NCI-H128 (cell line): Measurements from ENCODE around the gene ZMIZ1.
"Not testable (repeated sequence)": the region's sequence is repeated elsewhere in the genome, so short reads cannot be mapped to it uniquely, and the experiment has no call there.

ENCODE experiments used
- DNase-seq: peaks from one replicate; lab custom pipeline; 2025; ENCODE audit not compliant: unreplicated experiment; lab: John Stamatoyannopoulos, UW

Gene ZMIZ1

DNA sequence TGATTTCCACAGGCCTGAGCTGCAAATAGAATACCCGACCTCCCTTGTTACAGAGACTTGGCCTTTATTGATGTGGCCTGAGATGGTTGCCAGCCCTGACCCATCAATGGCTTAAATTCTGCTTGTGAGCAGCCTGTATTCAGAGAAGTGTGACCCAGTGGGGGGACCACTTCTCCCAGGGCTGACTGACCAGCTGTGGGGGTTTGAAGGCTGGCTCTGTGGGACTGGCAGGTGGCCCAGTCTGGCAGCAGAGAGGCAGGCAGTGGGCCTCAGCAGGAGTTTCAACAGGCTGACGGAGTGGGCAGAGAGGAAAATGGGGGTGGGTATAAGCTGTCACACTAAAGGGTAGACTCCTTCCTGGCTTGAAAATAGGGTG, 266.3 kb downstream of the ZMIZ1 start:
- DNase-seq, result no peak

DNA sequence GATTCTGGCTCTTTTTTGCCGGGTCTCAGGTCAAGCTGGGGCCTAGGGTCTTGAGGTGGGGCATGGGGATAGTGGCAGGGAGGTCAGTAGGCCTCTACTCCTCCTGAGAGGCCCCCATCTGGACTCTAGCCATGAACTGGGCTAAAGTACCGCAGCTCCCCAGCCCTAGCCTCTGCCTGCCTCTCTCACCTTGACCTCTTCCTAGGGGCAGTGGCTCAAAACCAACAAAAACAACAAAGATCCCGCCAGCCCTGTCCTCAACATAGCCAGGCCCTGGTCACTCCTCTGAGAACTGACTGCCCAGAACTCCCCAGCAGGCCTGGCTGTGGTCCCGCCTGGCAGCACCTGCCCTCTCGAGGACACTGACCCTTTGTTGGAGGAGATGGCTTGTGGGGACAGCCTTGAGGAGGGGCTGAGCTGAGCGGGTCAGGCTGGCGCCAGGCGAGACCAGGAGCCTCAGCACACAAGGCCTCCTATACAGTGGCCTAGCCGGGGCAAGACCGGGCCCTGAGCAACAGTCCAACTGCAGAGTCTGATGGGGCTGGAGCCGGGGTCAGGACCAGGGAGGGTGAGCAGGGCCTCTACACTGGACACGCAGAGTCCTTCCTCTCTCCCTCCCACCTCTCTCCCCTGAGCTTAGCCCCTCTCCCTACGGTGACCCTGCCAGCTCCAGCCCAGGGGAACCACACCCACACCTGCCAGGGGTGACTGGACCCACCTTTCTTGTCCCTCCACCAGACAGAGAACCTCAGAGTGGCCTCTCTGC, 266.9 kb downstream of the ZMIZ1 start:
- no peak for DNase-seq

DNA sequence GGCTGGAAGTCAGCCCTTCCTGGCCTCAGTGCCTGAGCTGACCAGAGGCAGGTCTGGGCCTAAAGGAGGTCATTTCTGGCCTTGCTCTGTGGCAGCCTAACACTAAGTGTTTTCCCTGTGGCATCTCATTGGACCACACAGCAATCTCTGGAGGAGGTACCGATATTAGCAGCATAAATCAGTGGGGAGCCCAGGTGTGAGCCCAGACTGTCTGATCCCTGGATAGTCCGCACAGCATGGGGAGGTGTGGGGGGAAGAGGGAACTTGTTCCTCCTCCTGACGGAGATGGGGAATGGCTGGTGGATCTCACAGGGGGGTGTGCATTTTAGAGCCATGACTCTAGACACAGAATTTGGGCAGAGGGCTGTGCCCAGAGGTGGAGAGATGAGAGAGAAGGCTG, 267.5 kb downstream of the ZMIZ1 start:
- DNase-seq, result no peak

DNA sequence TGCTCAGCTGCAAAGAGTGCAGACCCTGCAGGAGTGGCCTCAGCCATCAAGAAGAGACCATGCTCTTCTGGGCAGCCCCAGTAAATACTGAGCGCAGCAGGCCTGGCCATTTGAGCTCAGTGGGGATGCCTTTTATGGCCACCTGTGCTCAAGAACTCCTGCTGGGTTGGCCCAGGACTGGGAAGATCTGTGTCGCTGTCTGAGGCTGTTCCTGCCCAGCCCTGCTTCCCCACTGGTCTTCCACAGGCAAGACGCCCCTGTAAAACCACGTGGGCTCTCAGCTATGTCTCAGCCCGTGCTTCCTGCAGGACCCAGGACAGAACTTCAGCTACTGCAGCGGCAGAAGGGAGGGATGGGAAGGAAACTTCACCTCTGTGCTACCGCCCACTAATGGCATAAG, 268.0 kb downstream of the ZMIZ1 start:
- DNase-seq, result no peak

DNA sequence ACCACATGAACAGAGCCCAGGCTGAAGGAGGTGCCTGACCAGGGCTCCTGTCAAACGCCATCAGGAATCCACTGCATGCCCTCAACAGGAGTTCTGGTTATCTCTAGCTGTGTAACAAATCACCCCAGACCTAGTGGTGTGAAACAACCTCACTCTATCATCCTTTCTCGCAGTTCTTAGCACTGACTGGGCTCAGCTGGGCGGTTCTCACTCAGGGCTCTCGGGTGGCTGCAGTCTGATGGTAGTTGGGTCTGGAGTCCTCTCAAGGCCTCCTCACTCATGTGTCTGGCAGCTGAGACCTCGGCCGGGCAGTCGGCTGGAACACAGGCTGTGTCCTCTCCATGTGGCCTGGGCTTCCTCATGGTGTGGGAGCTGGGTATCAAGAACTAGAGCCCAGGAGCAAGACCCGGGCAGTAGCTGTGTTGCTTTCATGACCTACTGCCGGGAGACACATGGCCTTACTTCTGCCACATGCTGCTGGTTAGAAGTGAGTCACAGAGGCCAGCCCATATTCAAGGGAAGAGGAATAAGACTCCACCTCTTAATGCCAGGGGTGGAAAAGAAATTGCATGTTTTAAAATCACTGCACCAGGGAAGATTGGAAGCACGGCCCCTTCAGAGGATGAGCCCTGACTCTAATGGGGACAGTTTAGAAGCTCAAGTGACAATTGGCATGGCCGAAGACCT, 269.2 kb downstream of the ZMIZ1 start:
- not testable (repeated sequence) for DNase-seq

DNA sequence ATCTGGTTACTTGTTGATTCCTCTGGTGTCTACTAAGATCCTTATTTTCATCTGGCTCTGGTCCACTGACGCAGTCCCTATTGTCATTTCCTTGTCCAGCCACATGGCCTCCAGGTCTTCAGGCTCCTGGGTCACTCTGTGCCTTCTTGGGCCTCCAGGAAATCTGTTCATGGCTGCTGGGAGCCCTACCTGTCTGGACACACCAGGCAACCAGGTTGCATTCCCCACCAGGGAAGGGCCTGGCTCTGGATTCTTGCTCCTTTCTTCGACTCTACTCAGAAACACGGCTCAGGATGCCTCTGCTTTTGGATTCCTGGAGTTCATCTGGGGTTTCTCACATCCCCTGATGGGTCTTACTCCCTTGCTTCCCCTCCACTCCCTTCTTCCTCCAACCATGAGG, 270.5 kb downstream of the ZMIZ1 start:
- DNase-seq, result no peak

DNA sequence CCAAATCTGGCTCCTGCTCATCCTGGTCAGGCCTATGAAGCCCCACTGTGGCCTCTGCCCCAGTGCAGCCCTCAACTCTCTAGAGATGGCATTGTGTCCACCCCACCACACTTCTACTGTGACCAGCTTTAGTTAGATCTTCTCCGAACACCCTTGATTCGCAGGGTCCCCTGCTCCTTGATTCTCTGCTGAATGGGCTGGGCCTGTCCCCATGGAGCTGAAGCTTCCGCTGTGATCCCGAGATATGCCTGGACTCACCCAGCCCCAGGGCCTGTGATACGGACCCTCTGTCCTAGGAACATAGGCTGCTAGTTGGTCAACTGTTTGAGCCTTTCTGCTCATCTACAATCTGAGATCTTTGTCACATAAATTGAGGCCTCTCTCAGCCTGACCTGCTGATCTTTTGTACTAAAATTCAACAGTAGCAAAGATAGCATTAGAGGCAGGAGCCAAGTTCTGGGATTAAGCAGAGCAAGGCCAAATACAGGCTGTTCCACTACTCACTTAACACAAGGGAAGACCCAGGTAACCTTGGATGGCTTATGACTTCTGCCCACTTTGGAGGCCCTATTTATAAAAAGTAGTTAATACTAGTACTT, 272.0 kb downstream of the ZMIZ1 start:
- no peak for DNase-seq

DNA sequence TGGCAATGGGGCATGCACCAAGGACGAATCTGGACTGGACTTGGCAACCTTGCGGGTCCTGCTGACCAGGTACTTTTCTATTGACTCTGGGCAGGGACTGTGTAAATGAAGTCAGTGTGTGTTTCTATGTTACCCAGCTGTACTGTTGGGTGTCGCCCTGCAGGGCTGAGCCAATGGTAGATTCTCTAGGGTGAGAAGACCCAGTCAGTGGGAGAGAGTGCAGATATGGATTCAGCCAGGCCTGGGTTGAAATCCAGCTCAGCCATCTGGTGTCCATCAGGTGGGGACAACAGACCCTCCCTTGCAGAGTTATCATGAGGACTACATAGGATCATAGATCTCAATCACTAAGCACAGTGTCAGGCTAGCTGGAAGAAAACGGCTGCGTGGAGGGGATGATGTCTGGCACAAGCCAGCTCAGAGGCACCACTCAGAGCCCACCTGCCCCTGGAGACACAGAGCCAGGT, 273.6 kb downstream of the ZMIZ1 start:
- DNase-seq, result no peak

DNA sequence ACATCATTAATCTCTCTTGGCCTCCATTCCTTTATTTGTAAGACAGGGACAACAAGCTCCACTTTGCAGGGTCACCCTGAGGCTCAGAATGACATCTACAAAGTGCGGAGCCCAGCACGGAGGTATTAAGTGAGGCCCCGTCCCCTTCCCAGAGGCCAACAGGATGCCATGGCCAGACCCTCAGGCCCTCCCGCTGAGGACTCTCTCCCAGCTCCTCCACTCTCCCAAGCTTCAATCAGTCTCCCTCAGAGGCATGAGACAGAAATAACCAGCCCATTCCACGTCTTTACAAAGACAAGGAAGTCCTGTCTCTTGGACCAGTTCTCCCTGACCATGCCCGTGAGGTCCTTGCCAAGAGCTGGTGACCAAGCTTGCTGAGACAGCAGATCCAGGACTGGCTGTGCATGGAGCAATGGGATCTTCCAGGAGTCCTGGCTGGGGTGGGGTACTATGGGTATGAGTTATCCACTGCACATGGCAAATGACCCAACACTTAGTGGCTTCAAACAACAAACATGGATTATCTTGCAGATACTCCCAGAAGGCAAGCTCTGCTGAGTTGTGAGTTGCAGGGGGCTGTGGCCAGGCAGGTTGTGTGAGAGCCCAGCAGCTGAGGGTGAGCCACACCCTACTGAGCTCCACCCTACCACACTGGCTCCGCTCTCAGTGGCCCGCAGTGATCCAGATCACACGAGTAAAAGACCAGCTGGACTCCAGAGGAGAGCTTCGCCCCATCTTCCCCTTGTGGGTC, 274.2 kb downstream of the ZMIZ1 start:
- DNase-seq, result no peak

DNA sequence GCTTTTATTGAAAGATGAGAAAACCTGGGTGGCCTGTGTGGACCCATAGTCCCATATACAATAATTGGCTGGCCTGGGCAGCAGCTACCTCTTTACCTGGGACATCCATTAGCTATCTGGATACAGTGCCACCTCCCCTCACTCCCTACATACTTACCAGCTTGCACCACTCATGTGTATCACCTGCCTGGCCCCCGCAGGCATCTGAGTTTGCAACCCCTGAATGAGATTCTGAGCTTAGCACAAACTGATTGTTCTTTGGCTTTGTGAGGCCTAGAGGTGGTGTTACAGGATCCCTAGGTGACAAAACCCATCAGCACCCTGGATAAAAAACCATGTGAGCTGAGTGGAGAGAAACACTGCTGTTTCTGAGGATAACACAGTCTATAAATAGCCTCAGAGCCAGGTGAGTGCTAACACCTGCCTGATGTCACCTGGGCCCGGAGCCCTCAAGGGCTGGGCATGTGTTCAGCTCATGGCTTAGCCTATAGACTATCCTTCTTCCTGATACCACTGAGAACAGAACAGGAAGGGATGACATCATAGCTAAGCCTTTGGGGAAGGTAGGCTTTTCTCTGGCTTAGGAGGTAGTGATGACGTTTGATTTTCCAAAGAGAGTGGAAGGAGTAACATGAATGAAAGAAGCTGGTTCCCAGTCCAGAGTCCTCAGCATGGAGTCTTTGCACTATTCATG, 275.9 kb downstream of the ZMIZ1 start:
- DNase-seq, result peak; percentile 51

DNA sequence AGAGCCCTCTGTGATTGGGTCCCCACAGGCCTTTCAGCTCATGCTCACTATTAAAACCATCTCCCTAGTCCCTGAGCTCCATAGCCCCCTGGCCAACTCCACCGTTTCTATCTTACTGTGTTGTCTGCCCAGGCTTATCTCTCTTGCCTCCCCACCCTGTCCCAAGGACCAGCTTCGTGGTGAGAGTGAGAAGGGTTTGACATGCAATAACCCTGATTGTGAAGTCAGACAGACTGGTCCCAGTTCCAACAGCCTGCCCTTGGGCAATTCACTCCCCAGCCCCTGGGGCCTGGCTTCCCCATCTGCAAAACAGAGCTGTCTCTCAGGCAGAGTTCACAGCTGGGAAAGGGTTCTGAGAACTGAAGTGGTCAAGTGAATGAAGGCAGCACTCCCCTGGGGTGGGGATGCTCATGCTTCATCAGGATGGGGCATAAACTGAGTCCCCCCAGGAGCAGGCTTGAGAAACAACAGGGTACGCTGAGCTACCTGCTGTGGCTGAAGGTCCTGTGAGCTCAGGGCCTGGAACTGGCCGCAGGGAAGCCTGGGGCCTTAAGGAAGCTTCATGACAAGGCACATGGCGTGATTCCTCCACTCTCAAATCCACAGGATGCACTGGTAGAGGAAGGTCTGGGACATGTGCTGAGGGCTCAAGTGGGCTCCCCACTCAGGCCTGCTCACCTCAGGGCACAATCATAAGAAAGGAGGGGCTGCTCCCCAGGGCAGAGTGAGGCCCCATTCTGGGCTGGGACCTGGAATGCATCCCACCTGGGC, 276.7 kb downstream of the ZMIZ1 start:
- no peak for DNase-seq

DNA sequence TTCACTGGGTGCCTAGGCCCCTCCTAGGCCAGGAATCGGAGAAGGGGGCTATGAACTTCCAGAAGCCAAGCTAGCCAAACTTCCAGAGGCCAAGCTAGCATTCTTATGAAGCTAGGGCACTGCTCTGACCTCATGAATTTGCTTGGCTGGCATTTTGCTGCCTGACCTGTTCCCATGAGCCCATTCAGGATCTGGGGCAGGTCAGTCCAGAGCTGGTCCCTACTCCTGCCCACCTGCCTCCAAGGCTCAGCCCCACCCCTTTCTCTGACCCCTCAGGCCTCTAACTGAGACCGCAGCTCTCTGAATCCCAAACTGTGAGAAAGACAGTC, 277.2 kb downstream of the ZMIZ1 start:
- no peak for DNase-seq

DNA sequence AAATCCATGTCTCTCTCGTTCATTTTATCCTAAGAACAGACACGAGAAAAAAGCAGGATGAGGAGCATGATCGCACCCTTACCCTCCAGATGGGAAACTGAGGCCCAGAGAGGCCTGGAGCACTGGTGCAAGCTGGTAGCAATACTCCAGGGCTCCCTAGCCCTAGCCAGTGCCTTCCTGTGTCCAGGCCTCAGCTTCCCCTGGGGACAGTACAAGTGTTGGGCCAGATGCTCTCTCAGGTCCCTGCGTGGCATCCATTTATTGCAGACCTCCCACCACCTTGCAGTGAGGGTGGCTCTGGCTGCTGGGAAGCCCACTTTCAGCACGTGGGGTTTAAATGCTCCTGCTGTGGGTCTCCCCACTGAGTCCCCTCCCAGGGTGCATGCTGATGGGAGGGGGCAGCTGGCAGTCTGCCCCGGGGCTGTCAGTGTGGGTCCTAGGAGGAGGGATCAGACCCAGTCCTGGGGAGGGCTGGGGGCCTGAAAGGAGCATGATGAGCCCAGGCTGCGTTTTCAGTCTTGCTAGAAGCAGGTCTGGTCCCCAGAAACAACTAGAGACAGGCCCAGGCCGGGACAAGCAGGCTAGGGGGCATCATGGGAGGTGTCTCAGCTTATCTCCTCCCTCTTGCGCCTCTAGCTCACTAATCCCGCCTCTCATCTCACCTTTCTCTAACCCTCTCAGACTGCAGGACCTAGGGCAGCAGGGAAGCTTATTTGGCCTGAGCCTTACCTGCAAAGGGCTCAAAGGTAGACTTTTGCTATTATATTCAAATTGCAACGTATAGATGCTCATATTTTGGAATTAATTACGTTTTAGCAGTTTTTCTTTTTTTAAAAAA, 277.8 kb downstream of the ZMIZ1 start:
- no peak for DNase-seq

DNA sequence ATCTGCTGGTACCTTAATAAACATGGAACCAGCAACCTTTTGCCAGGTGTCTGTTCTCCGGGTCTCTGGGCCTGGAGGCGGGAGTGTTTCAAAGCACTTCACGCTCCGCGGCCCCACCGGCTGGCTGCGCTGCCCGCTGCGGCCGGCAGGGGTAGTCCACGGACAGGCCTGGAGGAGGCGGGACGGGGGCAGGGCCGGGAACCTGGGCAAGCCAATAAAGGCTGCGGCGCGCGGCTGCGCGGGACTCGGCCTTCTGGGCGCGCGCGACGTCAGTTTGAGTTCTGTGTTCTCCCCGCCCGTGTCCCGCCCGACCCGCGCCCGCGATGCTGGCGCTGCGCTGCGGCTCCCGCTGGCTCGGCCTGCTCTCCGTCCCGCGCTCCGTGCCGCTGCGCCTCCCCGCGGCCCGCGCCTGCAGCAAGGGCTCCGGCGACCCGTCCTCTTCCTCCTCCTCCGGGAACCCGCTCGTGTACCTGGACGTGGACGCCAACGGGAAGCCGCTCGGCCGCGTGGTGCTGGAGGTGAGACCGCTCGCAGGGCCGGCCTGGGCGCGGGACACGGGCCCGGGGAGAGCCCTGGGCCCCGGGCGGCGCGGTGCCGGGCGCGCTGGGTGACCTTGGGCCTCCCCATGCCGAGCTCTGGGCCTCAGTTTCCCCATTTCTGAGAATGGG, 278.6 kb downstream of the ZMIZ1 start, which contains the start of gene PPIF:
TSS of gene PPIF (plus strand) at position 244 of the 668 bp plus-strand sequence. CDS start at position 324, 80 bp downstream.
- DNase-seq, result peak; percentile 51

DNA sequence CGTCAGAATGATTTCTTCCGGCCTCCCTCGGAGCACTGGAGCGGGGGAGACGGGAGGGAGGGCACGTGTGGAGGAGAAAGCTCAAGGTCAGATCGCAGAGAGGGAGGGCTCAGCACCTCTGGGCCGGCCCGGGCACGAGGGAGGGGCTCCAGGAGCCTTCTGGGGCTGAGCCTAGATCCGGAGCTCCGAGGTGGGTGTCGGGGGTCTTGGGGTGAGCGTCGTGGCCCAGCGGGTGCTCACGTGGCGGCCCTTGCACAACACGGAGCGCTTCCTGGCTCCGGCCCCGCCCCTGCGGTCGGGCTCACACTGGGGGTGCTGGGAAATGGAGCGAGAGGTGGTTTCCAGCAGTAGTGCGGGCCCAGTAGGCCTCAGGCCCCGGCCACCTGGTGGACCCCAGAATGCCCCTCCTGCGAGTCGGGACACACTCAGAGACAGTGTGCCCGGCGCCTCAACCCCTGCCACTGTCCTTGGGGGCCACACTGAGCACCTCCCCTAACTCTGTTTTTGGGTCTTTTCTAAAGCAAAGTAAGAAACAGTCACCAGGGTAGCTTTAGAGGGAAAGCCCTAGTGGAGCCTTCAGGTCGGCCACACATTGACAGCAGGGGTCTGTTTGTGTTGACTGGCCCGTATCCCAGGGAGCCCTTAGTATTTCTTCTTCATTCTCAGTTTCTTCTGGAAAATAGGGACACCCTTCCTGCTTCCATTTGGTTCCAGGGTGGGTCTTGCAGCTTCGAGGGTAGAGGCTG, 279.3 kb downstream of the ZMIZ1 start:
- DNase-seq, result peak; percentile 16

DNA sequence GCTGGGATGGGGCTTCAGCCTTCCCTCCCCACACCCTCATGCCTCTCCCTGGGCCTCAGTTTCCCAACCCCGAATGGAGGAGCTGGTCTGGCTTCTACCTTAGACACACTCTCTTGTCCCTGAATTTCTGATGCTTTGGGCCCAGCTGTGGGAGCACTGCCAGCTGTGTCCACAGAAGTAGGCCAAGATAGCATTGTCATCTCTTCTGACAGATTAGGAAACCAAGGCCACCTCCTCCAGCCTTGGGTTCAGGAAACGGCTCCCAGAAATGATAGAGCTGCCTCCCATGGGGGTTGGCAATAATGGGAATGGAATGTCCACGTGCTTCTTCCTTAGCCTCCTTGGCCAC, 279.8 kb downstream of the ZMIZ1 start:
- DNase-seq, result no peak

DNA sequence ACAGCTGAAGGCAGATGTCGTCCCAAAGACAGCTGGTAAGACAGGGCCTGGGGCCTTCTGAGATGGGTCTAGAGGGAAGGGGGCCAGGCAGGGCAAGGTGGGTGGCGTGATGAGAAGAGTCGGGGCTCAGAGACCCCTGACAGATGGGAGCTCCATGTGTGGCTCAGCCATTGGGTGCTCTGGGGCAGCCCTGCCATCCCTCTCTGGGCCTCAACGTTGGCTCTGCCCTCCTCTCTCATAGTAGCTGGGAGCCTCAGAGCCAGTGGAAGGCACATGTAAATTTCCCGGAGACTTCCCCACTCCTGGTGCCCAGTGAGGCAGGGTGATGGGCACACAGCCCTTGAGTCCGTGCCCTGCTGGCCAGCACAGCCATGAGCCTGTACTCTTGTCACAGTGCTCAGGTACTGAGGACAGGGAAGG, 280.3 kb downstream of the ZMIZ1 start:
- DNase-seq, result no peak

DNA sequence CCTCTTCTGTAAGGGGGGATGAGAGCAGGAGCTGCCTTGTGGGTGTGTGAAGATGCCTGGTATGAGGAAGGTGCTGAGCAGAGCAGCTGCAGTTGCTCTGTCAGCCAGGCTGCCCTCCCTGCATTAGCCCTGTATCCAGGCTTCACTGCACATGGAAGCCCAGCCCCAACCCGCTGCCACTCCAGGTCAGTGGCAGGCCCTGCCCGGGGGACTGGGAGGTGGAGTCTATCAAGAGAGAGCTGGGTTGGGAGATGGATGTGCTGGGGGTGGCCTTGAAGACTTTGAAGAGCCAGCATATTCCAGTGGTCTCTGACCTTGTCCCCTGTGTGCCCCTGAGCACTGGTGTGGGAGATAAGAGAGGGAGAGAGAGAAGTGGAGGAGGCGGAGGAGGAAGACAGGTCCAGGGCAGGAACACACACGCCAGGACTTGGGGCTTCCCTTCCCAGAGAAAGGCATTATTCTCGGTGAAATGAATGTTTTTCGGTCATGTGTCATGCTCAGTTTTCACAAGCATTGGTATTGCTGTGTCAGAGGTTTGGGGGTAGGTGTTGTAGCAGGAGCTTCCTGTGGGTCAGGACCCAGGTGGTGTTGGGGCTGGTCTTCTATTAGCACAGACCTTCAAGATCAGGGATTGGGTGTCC, 281.1 kb downstream of the ZMIZ1 start:
- DNase-seq, result no peak
